Activated effector memory CD4-positive, alpha-beta T cell treated with Interleukin-2 at 50 U/mL for 16 hours (primary cell): Measurements from ENCODE around the gene RNF123.
"Not testable (repeated sequence)": the region's sequence is repeated elsewhere in the genome, so short reads cannot be mapped to it uniquely, and the experiment has no call there.

ENCODE experiments used
- DNase-seq: peaks from one replicate; pipeline ENCODE4 v3.0.0-alpha.2; 2020

The RNF123 gene

GRCh38 chr3:49721896-49722781, 32.8 kb downstream of the RNF123 start:
- no peak for DNase-seq

- no peak for DNase-seq
These were observed 33.5 kb downstream of the RNF123 start for GRCh38 chr3:49722896-49723295.

GRCh38 chr3:49723296-49723627, 33.9 kb downstream of the RNF123 start:
- peak; percentile 45 for DNase-seq

GRCh38 chr3:49723628-49724551, 34.5 kb downstream of the RNF123 start, which contains the start of gene GMPPB:
Gene GMPPB, minus strand, starts transcription at chr3:49723951. Its CDS starts 225 bp downstream, at chr3:49723726.
- peak; percentile 88 for DNase-seq

GRCh38 chr3:49724586-49724985, 35.2 kb downstream of the RNF123 start:
- DNase-seq, result no peak

- DNase-seq, result no peak
These were observed 36.7 kb downstream of the RNF123 start for GRCh38 chr3:49725906-49726681.

- DNase-seq, result no peak
These were observed 38.0 kb downstream of the RNF123 start for GRCh38 chr3:49727154-49727923.

- DNase-seq, result no peak
These were observed 38.6 kb downstream of the RNF123 start for GRCh38 chr3:49727924-49728361.

- no peak for DNase-seq
These were observed 40.7 kb downstream of the RNF123 start for GRCh38 chr3:49729966-49730609.

GRCh38 chr3:49732597-49732996, 43.2 kb downstream of the RNF123 start:
- no peak for DNase-seq

GRCh38 chr3:49733551-49733950, 44.2 kb downstream of the RNF123 start:
- no peak for DNase-seq

- DNase-seq, result no peak
These were observed 45.4 kb downstream of the RNF123 start for GRCh38 chr3:49734752-49735151.

GRCh38 chr3:49738067-49738713, 48.8 kb downstream of the RNF123 start:
- no peak for DNase-seq

GRCh38 chr3:49740427-49740826, 51.1 kb downstream of the RNF123 start:
- no peak for DNase-seq

- DNase-seq, result no peak
These were observed 56.6 kb downstream of the RNF123 start for GRCh38 chr3:49745986-49746385.

- DNase-seq, result no peak
These were observed 58.6 kb downstream of the RNF123 start for GRCh38 chr3:49747792-49748480.

GRCh38 chr3:49748874-49749273, 59.5 kb downstream of the RNF123 start:
- DNase-seq, result not testable (repeated sequence)

- no peak for DNase-seq
These were observed 60.7 kb downstream of the RNF123 start for GRCh38 chr3:49750056-49750455.

- DNase-seq, result no peak
These were observed 62.1 kb downstream of the RNF123 start for GRCh38 chr3:49751501-49751900.

GRCh38 chr3:49754536-49754935, 65.2 kb downstream of the RNF123 start:
- no peak for DNase-seq
